DND-41 (cell line): ENCODE data around the gene OR10T2.

ENCODE experiments used
- ATAC-seq: fragments of 200-7000 bp; cut with Tn5 transposase; 3 replicates; pipeline ENCODE4 v1.9.1; 2021; ENCODE audit warnings: low read depth; ENCODE audit not compliant: insufficient read depth
- DNase-seq: peaks from one replicate; pipeline ENCODE4 v3.0.0-alpha.2; 2020
- H2AFZ ChIP-seq: 2 replicates; pipeline ENCODE4 v1.6.0; 2012; ENCODE audit warnings: low read depth, low read length
- H3K27ac ChIP-seq: 2 replicates; pipeline ENCODE4 v1.5.1; 2012; ENCODE audit warnings: low read length, inconsistent platforms
- H3K27me3 ChIP-seq: fragments of 200-600 bp; sonication (generic); 2 replicates; pipeline ENCODE4 v1.6.0; 2012; ENCODE audit warnings: low read length, mild to moderate bottlenecking, inconsistent platforms; ENCODE audit not compliant: insufficient read depth, poor library complexity
- H3K36me3 ChIP-seq: 2 replicates; pipeline ENCODE4 v1.5.1; 2012; ENCODE audit warnings: low read length, inconsistent platforms; ENCODE audit not compliant: insufficient read depth
- H3K4me1 ChIP-seq: 2 replicates; pipeline ENCODE4 v1.5.1; 2012; ENCODE audit warnings: mild to moderate bottlenecking, low read length; ENCODE audit not compliant: insufficient read depth
- H3K4me2 ChIP-seq: 2 replicates; pipeline ENCODE4 v1.6.0; 2012; ENCODE audit warnings: mild to moderate bottlenecking, moderate library complexity, low read length, inconsistent platforms; ENCODE audit not compliant: insufficient read depth
- H3K4me3 ChIP-seq, 2 experiments: fragments of 200-600 bp in 1 of 2; shearing (Covaris generic) in 1 of 2; 2 replicates each; pipeline ENCODE4 v1.5.1; 2012 to 2016; ENCODE audit warnings: inconsistent platforms in 2 of 2, low read length in 2 of 2, mild to moderate bottlenecking in 2 of 2, low read depth in 1 of 2, moderate library complexity in 1 of 2
- H3K79me2 ChIP-seq: 2 replicates; pipeline ENCODE4 v1.6.0; 2012; ENCODE audit warnings: low read length, inconsistent platforms; ENCODE audit not compliant: insufficient read depth
- H3K9ac ChIP-seq: 2 replicates; pipeline ENCODE4 v1.6.0; 2012; ENCODE audit warnings: low read depth, mild to moderate bottlenecking, inconsistent platforms, low read length, moderate library complexity
- H3K9me3 ChIP-seq: 2 replicates; pipeline ENCODE4 v1.5.1; 2012; ENCODE audit warnings: low read length, moderate library complexity, mild to moderate bottlenecking, inconsistent platforms; ENCODE audit not compliant: insufficient read depth, severe bottlenecking
- H4K20me1 ChIP-seq: 2 replicates; pipeline ENCODE4 v1.6.0; 2012; ENCODE audit warnings: low read length; ENCODE audit not compliant: insufficient read depth
- CTCF ChIP-seq: IDR thresholded peaks from 2 replicates; pipeline ENCODE4 v1.5.1; 2012; ENCODE audit warnings: borderline replicate concordance, low read length, moderate library complexity, mild to moderate bottlenecking; ENCODE audit not compliant: poor library complexity, severe bottlenecking; ENCODE audit errors: extremely low read depth
- EZH2 ChIP-seq: IDR thresholded peaks from 3 replicates; pipeline ENCODE4 v1.6.1; 2012; ENCODE audit warnings: borderline replicate concordance, low read depth, mild to moderate bottlenecking, moderate library complexity, low read length, inconsistent platforms; ENCODE audit not compliant: severe bottlenecking

Gene OR10T2

GRCh38 chr1:158400871-158401270 lies 1.6 kb upstream of the OR10T2 start:
- H3K9ac ChIP-seq, result peak overlapping the region; percentile 58
- no peaks in the 10 kb centered on the region for H3K36me3 ChIP-seq
- H4K20me1 ChIP-seq, result no peaks in the 10 kb centered on the region
- H3K79me2 ChIP-seq, result peaks cover 15% of the 10 kb centered on the region
- H3K9me3 ChIP-seq, result no peaks in the 10 kb centered on the region
- 0 out of 2 replicates have a peak overlapping the region, but pooled peaks have one; percentile 9 for H2AFZ ChIP-seq
- ATAC-seq (peak; percentile 66), DNase-seq (peak; percentile 79)
- peaks cover 89% of the 10 kb centered on the region for H3K4me1 ChIP-seq
- peak overlapping the region; percentile 59 for H3K4me2 ChIP-seq
- TF ChIP-seq EZH2 (no peak), CTCF (peak; percentile 81)
- H3K27me3 ChIP-seq, result no peaks in the 10 kb centered on the region
- peak overlapping the region; percentile 100 for H3K27ac ChIP-seq
- H3K4me3 ChIP-seq, result peak overlapping the region in 1 of 2 experiments; percentile 42; a peak in 2 of 4 replicates

GRCh38 chr1:158396646-158397045 lies 2.6 kb downstream of the OR10T2 start:
- Histone ChIP-seq H3K36me3 (no peaks in the 10 kb centered on the region), H4K20me1 (no peaks in the 10 kb centered on the region), H3K4me1 (peaks cover 79% of the 10 kb centered on the region), H3K9ac (peak overlapping the region; percentile 58; the same call in 1 of the 2 replicates), H3K27me3 (no peaks in the 10 kb centered on the region), H2AFZ (no peak overlapping the region), H3K27ac (peak overlapping the region; percentile 100), H3K4me2 (no peak overlapping the region), H3K9me3 (no peaks in the 10 kb centered on the region), H3K4me3 (no peak overlapping the region), H3K79me2 (peaks cover 9% of the 10 kb centered on the region)
- DNase-seq (peak; percentile 35), ATAC-seq (no peak)
- TF ChIP-seq CTCF (no peak), EZH2 (no peak)

GRCh38 chr1:158393476-158393875 lies 5.8 kb downstream of the OR10T2 start:
- DNase-seq (no peak), ATAC-seq (no peak)
- TF ChIP-seq CTCF (no peak), EZH2 (no peak)
- no peak overlapping the region for H3K9ac ChIP-seq
- H3K27me3 ChIP-seq, result no peaks in the 10 kb centered on the region
- no peak overlapping the region for H3K4me3 ChIP-seq
- peaks cover 77% of the 10 kb centered on the region for H3K4me1 ChIP-seq
- no peaks in the 10 kb centered on the region for H3K36me3 ChIP-seq
- H2AFZ ChIP-seq, result no peak overlapping the region
- H3K27ac ChIP-seq, result peak overlapping the region; percentile 38; the same call in 1 of the 2 replicates
- no peaks in the 10 kb centered on the region for H3K9me3 ChIP-seq
- peaks cover 3% of the 10 kb centered on the region; the same call in 1 of the 2 replicates for H3K79me2 ChIP-seq
- H3K4me2 ChIP-seq, result no peak overlapping the region
- no peaks in the 10 kb centered on the region for H4K20me1 ChIP-seq

- TF ChIP-seq CTCF (no peak), EZH2 (no peak)
- Histone ChIP-seq H4K20me1 (no peaks in the 10 kb centered on the region), H3K27ac (peak overlapping the region; percentile 65), H2AFZ (peak overlapping the region; percentile 45), H3K27me3 (no peaks in the 10 kb centered on the region), H3K4me2 (no peak overlapping the region), H3K9me3 (no peaks in the 10 kb centered on the region), H3K4me3 (no peak overlapping the region; a peak in 1 of 4 replicates), H3K79me2 (no peaks in the 10 kb centered on the region; the same call in 1 of the 2 replicates), H3K9ac (peak overlapping the region; percentile 15; the same call in 1 of the 2 replicates), H3K4me1 (peaks cover 54% of the 10 kb centered on the region), H3K36me3 (no peaks in the 10 kb centered on the region)
- ATAC-seq (peak; percentile 18; the same call in 2 of the 3 replicates), DNase-seq (no peak)
These were observed 8.2 kb downstream of the OR10T2 start for GRCh38 chr1:158391099-158391498.
